ENCODE results near the gene FTH1.

FTH1 gene

DNA sequence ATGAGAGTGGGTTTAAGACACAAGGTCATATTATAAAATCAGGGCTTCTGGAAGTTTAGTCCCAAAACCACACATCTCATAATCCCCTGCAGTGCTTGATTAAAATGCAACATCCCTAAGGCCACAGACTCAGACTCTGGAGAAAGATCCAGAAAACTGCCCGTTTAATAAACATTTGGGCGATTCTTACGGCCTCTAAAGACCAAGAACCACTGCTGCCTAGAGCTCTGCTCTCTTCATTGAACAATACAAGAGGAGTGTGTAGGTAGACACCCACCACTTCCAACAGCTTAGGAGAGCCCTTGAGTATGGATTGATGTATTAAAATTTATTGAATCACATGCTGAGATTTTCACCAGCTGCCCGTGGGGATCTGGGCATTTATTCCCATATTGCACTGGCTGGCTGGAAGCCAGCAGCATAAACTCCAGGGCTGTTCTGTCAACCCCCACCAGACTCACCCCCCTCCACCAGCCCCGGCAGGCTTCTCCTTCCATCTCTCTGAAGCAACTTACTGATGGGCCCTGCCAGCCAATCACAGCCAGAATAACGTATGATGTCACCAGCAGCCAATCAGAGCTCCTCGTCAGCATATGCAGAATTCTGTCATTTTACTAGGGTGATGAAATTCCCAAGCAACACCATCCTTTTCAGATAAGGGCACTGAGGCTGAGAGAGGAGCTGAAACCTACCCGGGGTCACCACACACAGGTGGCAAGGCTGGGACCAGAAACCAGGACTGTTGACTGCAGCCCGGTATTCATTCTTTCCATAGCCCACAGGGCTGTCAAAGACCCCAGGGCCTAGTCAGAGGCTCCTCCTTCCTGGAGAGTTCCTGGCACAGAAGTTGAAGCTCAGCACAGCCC lies 18.0 kb downstream of the FTH1 start:
- DNase-seq (ENCODE audit: low read depth in 2 of 2), result no peak

GRCh38 chr11:61948505-61948904 lies 18.9 kb downstream of the FTH1 start:
- DNase-seq (ENCODE audit: low read depth in 2 of 2), result no peak

GRCh38 chr11:61947486-61948210 lies 19.8 kb downstream of the FTH1 start:
- peak; percentile 53 to 58 for DNase-seq (ENCODE audit: low read depth in 2 of 2)

GRCh38 chr11:61946894-61947293 lies 20.5 kb downstream of the FTH1 start:
- no peak for DNase-seq (ENCODE audit: low read depth in 2 of 2)

DNA sequence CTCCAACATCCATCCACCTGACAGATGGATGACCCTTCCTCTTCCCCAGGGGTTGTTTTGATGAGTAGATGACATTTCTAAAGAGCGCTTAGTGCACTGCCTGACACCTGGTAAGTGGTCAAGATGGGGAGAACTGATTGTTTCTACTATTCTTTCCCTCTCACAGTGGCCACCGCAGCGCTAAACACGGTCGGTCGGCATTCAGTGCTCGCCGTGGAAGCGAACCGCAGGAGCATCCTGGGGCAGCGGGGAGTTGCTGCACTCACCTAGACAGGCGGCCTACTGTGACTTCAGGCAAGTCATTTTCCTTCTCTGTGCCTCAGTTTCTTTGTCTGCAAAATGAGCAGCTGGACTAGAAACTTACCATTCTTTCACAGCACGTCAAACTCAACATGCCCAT lies 22.2 kb downstream of the FTH1 start:
- DNase-seq (ENCODE audit: low read depth in 2 of 2), result no peak

DNA sequence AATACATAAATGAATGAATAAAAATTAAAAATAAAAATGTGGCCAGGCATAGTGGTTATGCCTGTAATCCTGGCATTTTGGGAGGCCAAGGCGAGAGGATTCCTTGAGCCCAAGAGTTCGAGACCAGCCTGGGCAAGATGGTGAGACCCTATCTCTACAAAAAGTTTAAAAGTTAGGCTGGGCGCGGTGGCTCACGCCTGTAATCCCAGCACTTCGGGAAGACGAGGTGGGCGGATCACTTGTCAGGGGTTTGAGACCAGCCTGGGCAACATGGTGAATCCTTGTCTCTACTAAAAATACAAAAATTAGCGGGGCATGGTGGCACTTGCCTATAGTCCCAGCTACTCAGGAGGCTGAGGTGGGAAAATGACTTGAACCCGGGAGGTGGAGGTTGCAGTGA lies 27.0 kb downstream of the FTH1 start:
- no peak for DNase-seq (ENCODE audit: low read depth in 2 of 2)

DNA sequence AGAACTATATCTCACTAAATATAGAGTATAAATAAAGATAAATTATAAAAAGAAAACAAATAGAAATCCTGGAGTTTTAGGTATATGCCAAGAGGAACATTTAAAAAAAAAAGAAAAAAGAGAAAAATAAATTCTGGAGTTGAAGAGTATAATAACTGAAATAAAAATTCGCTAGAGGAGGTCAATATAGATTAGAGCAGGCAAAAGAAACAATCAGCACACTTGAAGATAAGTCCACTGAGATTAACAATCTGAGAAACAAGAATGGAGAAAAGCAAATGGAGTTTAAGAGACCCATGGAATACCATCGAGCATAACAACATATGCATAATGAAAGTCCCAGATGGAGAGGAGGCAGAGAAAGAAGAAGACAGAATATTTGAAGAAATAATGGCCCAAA lies 31.6 kb downstream of the FTH1 start:
- no peak for DNase-seq (ENCODE audit: low read depth in 2 of 2)

GRCh38 chr11:61930933-61931332 lies 36.5 kb downstream of the FTH1 start:
- DNase-seq (ENCODE audit: low read depth in 2 of 2), result no peak

GRCh38 chr11:61928606-61929005 lies 38.8 kb downstream of the FTH1 start:
- no peak for DNase-seq (ENCODE audit: low read depth in 2 of 2)

- no peak for DNase-seq (ENCODE audit: low read depth in 2 of 2)
Observed at GRCh38 chr11:61927501-61927900, 39.9 kb downstream of the FTH1 start.

DNA sequence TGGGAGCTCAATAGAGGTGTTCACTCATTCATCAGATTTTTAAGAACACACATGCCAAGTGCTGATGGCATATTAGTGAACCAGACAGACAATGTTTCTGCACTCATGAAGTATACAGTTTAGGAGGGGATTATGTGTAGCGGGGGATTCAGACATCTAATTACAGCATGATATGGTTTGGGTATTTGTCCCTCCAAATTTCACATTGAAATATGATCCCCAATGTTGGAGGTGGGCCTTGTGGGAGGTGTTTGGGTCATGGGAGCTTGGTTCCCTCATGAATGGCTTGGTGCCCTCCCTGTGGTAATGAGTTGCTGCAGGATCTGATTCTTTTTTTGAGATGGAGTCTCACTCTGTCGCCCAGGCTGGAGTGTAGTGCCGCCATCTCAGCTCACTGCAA lies 41.2 kb downstream of the FTH1 start:
- DNase-seq (ENCODE audit: low read depth in 2 of 2), result no peak

GRCh38 chr11:61925736-61926135 lies 41.7 kb downstream of the FTH1 start:
- no peak for DNase-seq (ENCODE audit: low read depth in 2 of 2)

- DNase-seq (ENCODE audit: low read depth in 2 of 2), result no peak
Observed at GRCh38 chr11:61924064-61924455, 43.4 kb downstream of the FTH1 start.

- no peak for DNase-seq (ENCODE audit: low read depth in 2 of 2)
Observed at GRCh38 chr11:61923166-61924063, 44.0 kb downstream of the FTH1 start.

- DNase-seq (ENCODE audit: low read depth in 2 of 2), result no peak
Observed at GRCh38 chr11:61922539-61922938, 44.9 kb downstream of the FTH1 start.

DNA sequence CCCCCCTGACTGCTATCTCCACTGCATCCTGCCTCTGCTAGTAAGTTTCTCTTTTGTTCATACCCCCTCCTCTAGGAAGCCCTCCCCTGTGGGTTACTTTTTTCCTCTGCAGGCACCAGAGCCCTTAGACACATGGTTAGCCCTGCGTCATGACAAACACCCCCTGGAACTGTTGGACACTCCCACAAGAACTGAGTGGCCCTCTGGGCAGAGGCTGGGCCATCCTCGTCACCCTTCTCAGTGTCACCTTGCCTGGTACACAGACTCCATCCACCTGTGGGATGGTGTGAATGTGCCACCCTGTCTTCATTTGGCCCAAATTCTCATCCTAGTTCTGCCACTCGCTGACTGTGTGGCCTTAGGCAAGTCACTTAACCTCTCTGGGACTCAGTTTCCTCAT lies 46.0 kb downstream of the FTH1 start:
- DNase-seq (ENCODE audit: low read depth in 2 of 2), result no peak

DNA sequence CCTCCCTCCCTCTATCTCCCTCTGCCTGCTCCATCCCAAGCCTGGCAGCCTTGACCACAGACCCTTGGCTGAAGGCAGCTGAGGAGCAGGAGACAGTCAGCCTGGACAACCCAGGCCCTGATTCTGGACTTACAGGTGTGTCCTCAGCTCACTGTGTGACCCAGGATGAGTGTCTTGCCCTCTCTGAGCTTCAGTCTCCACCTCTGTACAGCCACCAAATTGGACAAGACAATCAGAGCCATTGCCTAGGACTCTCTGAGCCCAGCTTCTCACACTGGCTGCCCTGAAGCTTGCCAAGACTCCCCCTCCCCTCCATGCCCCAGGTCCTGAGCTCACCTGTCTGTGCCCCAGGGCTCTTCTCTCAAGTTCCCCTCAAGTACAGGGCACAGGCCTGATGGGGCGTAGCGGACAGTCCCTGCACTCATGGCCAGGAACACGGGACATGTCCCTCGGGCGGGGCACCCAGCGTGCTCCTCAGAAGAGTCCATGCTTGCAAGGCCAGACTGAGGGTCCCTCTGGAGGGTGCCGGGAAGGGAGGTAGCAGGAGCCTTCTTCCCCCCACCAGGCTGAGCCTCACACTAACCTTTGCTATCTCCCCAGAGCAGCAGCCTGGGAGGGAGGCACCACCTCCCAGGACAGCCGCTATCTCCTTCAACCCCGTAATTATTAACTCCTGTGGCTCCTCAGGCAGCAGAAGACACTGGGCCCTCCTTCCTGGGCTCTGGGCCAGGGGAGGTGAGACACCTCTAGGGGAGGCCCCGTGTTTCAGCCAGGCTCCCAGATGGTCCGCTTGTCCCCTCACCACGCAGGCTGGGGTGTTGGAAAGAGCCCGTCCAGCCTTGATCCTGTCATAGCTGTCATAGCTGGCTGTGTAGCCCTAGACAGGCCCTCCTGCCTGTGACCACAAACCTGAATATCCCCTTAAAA lies 47.5 kb downstream of the FTH1 start:
- DNase-seq (ENCODE audit: low read depth in 2 of 2), result no peak

DNA sequence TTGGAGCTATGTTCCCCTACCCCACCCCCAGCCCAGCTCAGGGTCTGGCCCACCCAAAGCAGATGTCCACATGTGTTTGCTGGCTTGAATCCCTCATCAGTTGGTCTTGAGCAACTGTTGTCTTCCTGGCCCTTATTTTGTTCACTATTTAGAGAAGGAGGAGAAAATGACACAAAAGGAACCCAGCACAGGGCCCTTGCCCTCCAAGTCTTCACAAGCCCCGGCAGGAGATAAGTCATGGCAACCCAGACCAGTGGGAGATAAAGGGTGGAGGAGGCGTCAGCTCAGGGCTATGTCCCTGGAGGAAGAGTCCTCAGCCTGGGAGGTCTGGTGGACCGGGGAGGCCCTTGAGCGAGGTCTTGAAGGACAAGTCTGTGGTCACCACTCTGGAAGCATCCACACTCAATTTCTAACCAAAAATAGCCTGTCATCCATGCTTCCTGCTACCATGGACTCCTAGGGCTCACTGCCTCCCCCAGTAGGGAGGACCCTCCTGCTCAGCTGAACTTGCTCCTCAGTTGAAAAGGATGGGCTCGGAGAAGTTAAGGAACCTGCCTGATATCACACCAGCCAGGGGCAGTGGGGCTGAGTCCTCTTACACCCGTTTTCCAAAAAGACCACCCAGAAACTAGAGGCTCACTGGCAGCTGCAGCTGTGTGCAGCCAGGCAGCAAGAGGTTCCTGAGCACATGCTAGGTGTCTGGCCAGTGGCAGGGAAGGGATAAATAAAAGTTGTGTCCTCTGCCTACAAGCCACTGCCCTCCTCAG lies 48.3 kb downstream of the FTH1 start:
- no peak for DNase-seq (ENCODE audit: low read depth in 2 of 2)

- no peak for DNase-seq (ENCODE audit: low read depth in 2 of 2)
Observed at GRCh38 chr11:61918251-61918937, 49.0 kb downstream of the FTH1 start.

Data from stimulated activated CD4-positive, alpha-beta T cell treated with anti-CD3 and anti-CD28 coated beads, Interleukin-4, amount 100 ng/mL, for 48 hours (primary cell).